ENCODE results near the gene EDC4. TPM values are rescaled to one million over a fixed set of nuclear protein-coding genes. Genes with fewer than 3 reads are reported as not detected.

Gene EDC4
- total RNA-seq, 1 donor from 2014 or later = 100 TPM

DNA sequence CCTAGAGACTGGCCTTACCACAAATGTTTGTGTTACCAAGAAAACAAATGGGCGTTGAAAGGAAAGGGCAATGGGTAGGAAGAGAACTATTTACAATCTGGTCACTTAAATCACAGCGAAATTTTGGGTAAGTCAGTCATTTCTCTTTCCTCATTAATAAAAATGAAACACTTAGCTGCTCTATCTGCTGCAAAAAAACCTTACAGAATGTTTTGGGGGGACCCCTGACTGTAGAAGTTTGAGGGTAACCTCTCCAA lies 26.9 kb upstream of the EDC4 start:
- TF ChIP-seq, protein P1, sequence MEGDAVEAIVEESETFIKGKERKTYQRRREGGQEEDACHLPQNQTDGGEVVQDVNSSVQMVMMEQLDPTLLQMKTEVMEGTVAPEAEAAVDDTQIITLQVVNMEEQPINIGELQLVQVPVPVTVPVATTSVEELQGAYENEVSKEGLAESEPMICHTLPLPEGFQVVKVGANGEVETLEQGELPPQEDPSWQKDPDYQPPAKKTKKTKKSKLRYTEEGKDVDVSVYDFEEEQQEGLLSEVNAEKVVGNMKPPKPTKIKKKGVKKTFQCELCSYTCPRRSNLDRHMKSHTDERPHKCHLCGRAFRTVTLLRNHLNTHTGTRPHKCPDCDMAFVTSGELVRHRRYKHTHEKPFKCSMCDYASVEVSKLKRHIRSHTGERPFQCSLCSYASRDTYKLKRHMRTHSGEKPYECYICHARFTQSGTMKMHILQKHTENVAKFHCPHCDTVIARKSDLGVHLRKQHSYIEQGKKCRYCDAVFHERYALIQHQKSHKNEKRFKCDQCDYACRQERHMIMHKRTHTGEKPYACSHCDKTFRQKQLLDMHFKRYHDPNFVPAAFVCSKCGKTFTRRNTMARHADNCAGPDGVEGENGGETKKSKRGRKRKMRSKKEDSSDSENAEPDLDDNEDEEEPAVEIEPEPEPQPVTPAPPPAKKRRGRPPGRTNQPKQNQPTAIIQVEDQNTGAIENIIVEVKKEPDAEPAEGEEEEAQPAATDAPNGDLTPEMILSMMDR (conservative IDR thresholded peaks at IDR 0.05) = no peak
- peak overlapping the region; percentile 94 for H3K27ac Mint-ChIP-seq (ENCODE audit: unreplicated experiment)
- H3K4me3 Mint-ChIP-seq = peak overlapping the region; percentile 88
- H3K9me3 Mint-ChIP-seq = no peaks in the 10 kb centered on the region
- H3K4me1 Mint-ChIP-seq = peaks cover 54% of the 10 kb centered on the region
- H3K36me3 Mint-ChIP-seq (ENCODE audit: low read depth) = no peaks in the 10 kb centered on the region
- no peak for DNase-seq (ENCODE audit: low read depth, low spot score)
- H3K27me3 Mint-ChIP-seq (ENCODE audit: low read depth) = no peaks in the 10 kb centered on the region

DNA sequence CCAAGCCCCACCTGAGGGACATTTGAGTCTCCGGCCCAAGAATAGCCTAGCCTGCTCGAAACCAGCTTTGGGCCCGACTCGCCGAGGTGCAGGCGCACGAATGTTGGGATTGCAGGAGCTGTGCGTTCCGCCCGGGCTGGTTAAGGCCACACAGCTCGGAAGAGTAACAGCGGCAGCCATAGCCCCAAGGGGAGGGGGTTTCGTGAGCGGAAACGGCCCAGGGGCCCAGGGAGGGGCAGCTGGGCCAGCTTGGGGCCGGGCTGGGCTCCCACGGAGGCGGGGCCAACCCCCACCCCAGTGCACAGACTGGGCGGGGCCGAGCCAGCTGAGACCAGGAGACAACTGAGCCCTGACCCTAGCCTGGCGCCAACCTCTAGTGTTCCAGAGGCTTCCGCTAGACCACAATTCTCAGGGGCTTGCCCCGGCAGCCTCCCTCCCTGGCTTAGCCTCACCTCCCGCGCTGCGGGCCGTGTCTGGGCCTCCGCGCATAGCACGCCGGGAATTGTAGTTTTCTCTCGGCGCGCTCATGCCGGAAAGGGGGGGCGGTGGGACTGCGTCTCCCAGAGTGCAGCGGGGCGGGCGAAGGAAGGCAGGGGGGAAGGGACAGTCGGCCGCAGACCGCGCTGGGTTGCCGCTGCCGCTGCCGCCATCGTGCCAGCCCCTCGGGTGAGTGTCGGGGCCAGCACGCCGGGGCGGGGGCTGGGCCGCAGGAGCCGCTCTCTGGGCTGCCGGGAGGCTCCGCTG lies 26.4 kb upstream of the EDC4 start, which contains the start of gene NUTF2:
Gene NUTF2, plus strand, starts transcription at position 614 of the 744 bp plus-strand sequence. CDS start 18,198 bp downstream, outside the sequence.
- Mint-ChIP-seq H3K27ac (ENCODE audit: unreplicated experiment) (peak within 1 kb of the TSS; percentile 97), H3K27me3 (ENCODE audit: low read depth) (no peaks in the 10 kb centered on the region)

DNA sequence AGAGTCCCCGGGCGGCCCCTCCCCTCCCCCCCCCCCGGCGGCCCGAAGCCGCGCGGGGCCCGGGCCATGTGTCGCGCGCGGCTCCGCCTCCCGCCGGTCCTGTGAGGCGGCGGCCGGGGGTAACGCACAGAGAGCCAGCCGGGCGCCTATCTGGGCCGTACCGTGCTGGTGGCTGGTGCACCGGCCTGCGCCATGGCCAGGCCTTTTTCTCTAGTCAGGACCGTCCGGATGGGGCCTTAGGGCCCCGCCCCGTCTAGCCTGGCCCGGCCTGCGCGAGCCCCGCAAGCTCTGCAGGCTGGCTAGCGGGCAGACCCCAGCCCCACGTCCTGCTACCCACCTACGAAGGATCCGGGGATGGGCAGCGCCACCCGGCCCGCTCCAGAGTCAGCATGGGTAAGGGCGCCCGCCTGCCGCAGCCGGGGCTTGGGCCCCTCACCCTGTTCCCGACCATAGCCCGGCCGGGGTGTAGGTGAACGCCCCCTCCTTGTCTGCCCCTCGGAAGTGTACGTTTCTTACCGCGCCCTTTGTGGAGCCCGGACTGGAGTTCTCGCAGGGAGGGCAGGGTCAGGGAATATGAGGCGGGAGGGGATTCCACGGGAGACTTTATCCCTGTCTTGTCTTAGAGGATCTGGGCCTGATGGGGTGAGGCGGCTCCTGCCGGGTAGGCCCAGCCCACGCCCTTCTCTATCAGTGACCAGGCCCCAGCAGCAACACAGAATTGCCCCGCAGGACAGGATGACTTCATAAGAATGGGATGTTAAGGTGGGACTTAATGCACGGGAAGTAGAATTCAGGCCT lies 25.6 kb upstream of the EDC4 start, which contains the start of gene CENPT:
Gene CENPT, minus strand, starts transcription at position 630 of the 798 bp plus-strand sequence. CDS start 13,834 bp downstream, outside the sequence.
- DNase-seq (ENCODE audit: low read depth, low spot score) = no peak

More for the DNA sequence above, 26.4 kb upstream of the EDC4 start, which contains the start of gene NUTF2:
- H3K36me3 Mint-ChIP-seq (ENCODE audit: low read depth) = no peaks in the 10 kb centered on the region
- peak within 1 kb of the TSS; percentile 98 for H3K4me3 Mint-ChIP-seq
- DNase-seq (ENCODE audit: low read depth, low spot score) = peak; percentile 96
- TF ChIP-seq, protein P1 (conservative IDR thresholded peaks at IDR 0.05) = no peak
- H3K4me1 Mint-ChIP-seq = peaks cover 51% of the 10 kb centered on the region
- no peaks in the 10 kb centered on the region for H3K9me3 Mint-ChIP-seq

DNA sequence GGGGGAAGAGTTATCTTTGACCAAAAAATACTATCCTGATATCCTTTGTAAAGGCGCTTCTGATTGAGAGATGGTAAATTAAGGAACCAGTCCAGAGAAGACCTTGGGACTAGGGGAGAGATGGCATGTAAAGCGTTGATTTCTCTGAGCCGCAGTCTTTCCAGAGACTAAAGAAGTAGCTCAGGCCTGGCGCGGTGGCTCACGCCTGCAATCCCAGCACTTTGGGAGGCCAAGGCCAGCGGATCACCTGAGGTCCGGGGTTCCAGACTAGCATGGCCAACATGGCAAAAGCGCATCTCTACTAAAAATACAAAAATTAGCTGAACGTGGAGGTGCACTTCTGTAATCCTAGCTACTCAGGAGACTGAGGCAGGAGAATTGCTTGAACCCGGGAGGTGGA lies 24.7 kb upstream of the EDC4 start:
- Mint-ChIP-seq H3K27ac (ENCODE audit: unreplicated experiment) (no peak overlapping the region), H3K27me3 (ENCODE audit: low read depth) (no peaks in the 10 kb centered on the region), H3K36me3 (ENCODE audit: low read depth) (no peaks in the 10 kb centered on the region), H3K4me1 (peaks cover 41% of the 10 kb centered on the region), H3K9me3 (no peaks in the 10 kb centered on the region), H3K4me3 (peak overlapping the region; percentile 98)
- DNase-seq (ENCODE audit: low read depth, low spot score) = no peak
- TF ChIP-seq, protein P1 (conservative IDR thresholded peaks at IDR 0.05) = no peak

More for the DNA sequence above, 25.6 kb upstream of the EDC4 start, which contains the start of gene CENPT:
- no peaks in the 10 kb centered on the region for H3K27me3 Mint-ChIP-seq (ENCODE audit: low read depth)
- peaks cover 46% of the 10 kb centered on the region for H3K4me1 Mint-ChIP-seq
- no peaks in the 10 kb centered on the region for H3K9me3 Mint-ChIP-seq
- TF ChIP-seq, protein P1 (conservative IDR thresholded peaks at IDR 0.05) = no peak
- peak within 1 kb of the TSS; percentile 97 for H3K27ac Mint-ChIP-seq (ENCODE audit: unreplicated experiment)
- no peaks in the 10 kb centered on the region for H3K36me3 Mint-ChIP-seq (ENCODE audit: low read depth)
- peak within 1 kb of the TSS; percentile 98 for H3K4me3 Mint-ChIP-seq

DNA sequence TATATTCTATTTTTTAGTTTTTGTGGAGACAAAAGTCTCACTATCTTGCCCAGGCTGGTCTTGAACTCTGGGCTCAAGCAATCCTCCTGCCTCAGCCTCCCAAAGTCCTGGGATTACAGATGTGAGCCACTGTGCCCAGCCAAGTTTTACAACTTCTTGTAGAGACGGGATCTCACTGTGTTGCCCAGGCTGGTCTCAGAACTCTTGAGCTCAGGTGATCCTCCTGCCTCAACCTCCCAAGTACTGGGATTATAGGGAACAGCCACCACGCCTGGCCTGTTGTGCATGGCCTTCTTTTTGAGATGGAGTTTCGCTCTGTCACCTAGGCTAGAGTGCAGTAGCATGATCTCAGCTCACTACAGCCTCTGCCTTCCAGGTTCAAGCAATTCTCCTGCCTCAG lies 19.2 kb upstream of the EDC4 start:
- Mint-ChIP-seq H3K36me3 (ENCODE audit: low read depth) (no peaks in the 10 kb centered on the region), H3K4me1 (peaks cover 23% of the 10 kb centered on the region), H3K27ac (ENCODE audit: unreplicated experiment) (no peak overlapping the region), H3K9me3 (no peaks in the 10 kb centered on the region), H3K4me3 (no peak overlapping the region), H3K27me3 (ENCODE audit: low read depth) (no peaks in the 10 kb centered on the region)
- TF ChIP-seq, protein P1 (conservative IDR thresholded peaks at IDR 0.05) = no peak
- no peak for DNase-seq (ENCODE audit: low read depth, low spot score)
